GM12875 (cell line): Measurements from ENCODE around the gene NT5C.
"Not testable (repeated sequence)": the region's sequence is repeated elsewhere in the genome, so short reads cannot be mapped to it uniquely, and the experiment has no call there.

ENCODE experiments used
- H3K4me3 ChIP-seq: one replicate; pipeline ENCODE4 v1.5.1; 2011; ENCODE audit warnings: low read depth, low read length, control low read depth
- CTCF ChIP-seq: IDR thresholded peaks from 2 replicates; pipeline ENCODE4 v1.5.1; 2011; ENCODE audit warnings: low read depth, mild to moderate bottlenecking, control low read depth, inconsistent platforms, low read length, moderate library complexity, borderline replicate concordance; ENCODE audit not compliant: insufficient read depth

Gene NT5C

GRCh38 chr17:75142236-75142971 is 10.9 kb upstream of the NT5C start:
- no peak overlapping the region for H3K4me3 ChIP-seq
- no peak for TF ChIP-seq CTCF

GRCh38 chr17:75138519-75138918 is 7.0 kb upstream of the NT5C start:
- no peak overlapping the region for H3K4me3 ChIP-seq
- no peak for TF ChIP-seq CTCF

- H3K4me3 ChIP-seq, result not testable (repeated sequence)
These were observed 6.2 kb upstream of the NT5C start for GRCh38 chr17:75137762-75138161.

- TF ChIP-seq CTCF, result no peak
- H3K4me3 ChIP-seq, result no peak overlapping the region
These were observed 4.4 kb upstream of the NT5C start for GRCh38 chr17:75135946-75136345.

GRCh38 chr17:75135452-75135851 is 3.9 kb upstream of the NT5C start:
- no peak overlapping the region for H3K4me3 ChIP-seq
- no peak for TF ChIP-seq CTCF

GRCh38 chr17:75133607-75134347 is 2.2 kb upstream of the NT5C start:
- H3K4me3 ChIP-seq, result not testable (repeated sequence)

- no peak for TF ChIP-seq CTCF
These were observed 1.5 kb upstream of the NT5C start for GRCh38 chr17:75133001-75133400.

GRCh38 chr17:75132018-75133000 is 767 bp upstream of the NT5C start:
- peak overlapping the region; percentile 84 for H3K4me3 ChIP-seq

More at GRCh38 chr17:75133001-75133400, 1.5 kb upstream of the NT5C start:
- H3K4me3 ChIP-seq, result no peak overlapping the region
